Measurements from ENCODE around the gene MDM2.

DNA sequence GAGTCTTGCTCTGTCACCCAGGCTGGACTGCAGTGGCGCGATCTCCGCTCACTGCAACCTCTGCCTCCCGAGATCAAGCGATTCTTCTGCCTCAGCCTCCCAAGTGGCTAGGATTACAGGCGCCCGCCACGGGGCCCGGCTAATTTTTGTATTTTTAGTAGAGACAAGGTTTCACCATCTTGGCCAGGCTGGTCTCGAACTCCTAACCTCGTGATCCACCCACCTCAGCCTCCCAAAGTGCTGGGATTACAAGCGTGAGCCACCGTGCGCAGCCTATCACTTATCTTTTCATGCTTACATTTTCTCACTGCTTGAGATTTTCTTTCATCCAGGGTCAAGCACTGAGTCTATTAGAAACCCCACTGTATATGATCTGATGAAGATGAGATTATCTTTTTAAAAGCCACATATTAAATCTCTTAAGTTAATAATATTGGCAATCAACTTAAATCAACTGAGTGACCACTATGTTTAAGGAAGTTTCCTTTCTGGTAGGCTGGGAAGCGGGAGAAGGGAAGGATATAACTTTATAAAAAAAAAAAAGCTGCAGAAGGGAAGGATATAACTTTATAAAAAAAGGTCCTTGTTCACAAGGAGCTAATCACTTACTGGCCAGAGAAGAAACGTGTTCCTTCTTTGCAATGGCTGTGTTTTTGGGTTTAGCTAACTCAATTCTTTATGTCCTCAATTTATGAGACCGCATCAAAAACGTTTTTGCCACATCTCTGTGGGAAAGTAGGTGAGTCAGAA, 1.3 kb upstream of the MDM2 start:
- TF ChIP-seq, protein P1, sequence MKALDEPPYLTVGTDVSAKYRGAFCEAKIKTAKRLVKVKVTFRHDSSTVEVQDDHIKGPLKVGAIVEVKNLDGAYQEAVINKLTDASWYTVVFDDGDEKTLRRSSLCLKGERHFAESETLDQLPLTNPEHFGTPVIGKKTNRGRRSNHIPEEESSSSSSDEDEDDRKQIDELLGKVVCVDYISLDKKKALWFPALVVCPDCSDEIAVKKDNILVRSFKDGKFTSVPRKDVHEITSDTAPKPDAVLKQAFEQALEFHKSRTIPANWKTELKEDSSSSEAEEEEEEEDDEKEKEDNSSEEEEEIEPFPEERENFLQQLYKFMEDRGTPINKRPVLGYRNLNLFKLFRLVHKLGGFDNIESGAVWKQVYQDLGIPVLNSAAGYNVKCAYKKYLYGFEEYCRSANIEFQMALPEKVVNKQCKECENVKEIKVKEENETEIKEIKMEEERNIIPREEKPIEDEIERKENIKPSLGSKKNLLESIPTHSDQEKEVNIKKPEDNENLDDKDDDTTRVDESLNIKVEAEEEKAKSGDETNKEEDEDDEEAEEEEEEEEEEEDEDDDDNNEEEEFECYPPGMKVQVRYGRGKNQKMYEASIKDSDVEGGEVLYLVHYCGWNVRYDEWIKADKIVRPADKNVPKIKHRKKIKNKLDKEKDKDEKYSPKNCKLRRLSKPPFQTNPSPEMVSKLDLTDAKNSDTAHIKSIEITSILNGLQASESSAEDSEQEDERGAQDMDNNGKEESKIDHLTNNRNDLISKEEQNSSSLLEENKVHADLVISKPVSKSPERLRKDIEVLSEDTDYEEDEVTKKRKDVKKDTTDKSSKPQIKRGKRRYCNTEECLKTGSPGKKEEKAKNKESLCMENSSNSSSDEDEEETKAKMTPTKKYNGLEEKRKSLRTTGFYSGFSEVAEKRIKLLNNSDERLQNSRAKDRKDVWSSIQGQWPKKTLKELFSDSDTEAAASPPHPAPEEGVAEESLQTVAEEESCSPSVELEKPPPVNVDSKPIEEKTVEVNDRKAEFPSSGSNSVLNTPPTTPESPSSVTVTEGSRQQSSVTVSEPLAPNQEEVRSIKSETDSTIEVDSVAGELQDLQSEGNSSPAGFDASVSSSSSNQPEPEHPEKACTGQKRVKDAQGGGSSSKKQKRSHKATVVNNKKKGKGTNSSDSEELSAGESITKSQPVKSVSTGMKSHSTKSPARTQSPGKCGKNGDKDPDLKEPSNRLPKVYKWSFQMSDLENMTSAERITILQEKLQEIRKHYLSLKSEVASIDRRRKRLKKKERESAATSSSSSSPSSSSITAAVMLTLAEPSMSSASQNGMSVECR (CRISPR knock-in tag; IDR thresholded peaks at IDR 0.05) = no peak
- no peak for TF ChIP-seq MAFK (IDR thresholded peaks at IDR 0.05; ENCODE audit: low read length)
- TF ChIP-seq, protein P2, sequence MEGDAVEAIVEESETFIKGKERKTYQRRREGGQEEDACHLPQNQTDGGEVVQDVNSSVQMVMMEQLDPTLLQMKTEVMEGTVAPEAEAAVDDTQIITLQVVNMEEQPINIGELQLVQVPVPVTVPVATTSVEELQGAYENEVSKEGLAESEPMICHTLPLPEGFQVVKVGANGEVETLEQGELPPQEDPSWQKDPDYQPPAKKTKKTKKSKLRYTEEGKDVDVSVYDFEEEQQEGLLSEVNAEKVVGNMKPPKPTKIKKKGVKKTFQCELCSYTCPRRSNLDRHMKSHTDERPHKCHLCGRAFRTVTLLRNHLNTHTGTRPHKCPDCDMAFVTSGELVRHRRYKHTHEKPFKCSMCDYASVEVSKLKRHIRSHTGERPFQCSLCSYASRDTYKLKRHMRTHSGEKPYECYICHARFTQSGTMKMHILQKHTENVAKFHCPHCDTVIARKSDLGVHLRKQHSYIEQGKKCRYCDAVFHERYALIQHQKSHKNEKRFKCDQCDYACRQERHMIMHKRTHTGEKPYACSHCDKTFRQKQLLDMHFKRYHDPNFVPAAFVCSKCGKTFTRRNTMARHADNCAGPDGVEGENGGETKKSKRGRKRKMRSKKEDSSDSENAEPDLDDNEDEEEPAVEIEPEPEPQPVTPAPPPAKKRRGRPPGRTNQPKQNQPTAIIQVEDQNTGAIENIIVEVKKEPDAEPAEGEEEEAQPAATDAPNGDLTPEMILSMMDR (IDR thresholded peaks at IDR 0.05 in 2 of 3, conservative IDR thresholded peaks at IDR 0.05 in 1 of 3; ENCODE audit: insufficient read depth in 2 of 3, low read depth in 1 of 3, low read length in 3 of 3) = no peak
- TF ChIP-seq, protein P3, sequence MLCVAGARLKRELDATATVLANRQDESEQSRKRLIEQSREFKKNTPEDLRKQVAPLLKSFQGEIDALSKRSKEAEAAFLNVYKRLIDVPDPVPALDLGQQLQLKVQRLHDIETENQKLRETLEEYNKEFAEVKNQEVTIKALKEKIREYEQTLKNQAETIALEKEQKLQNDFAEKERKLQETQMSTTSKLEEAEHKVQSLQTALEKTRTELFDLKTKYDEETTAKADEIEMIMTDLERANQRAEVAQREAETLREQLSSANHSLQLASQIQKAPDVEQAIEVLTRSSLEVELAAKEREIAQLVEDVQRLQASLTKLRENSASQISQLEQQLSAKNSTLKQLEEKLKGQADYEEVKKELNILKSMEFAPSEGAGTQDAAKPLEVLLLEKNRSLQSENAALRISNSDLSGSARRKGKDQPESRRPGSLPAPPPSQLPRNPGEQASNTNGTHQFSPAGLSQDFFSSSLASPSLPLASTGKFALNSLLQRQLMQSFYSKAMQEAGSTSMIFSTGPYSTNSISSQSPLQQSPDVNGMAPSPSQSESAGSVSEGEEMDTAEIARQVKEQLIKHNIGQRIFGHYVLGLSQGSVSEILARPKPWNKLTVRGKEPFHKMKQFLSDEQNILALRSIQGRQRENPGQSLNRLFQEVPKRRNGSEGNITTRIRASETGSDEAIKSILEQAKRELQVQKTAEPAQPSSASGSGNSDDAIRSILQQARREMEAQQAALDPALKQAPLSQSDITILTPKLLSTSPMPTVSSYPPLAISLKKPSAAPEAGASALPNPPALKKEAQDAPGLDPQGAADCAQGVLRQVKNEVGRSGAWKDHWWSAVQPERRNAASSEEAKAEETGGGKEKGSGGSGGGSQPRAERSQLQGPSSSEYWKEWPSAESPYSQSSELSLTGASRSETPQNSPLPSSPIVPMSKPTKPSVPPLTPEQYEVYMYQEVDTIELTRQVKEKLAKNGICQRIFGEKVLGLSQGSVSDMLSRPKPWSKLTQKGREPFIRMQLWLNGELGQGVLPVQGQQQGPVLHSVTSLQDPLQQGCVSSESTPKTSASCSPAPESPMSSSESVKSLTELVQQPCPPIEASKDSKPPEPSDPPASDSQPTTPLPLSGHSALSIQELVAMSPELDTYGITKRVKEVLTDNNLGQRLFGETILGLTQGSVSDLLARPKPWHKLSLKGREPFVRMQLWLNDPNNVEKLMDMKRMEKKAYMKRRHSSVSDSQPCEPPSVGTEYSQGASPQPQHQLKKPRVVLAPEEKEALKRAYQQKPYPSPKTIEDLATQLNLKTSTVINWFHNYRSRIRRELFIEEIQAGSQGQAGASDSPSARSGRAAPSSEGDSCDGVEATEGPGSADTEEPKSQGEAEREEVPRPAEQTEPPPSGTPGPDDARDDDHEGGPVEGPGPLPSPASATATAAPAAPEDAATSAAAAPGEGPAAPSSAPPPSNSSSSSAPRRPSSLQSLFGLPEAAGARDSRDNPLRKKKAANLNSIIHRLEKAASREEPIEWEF (CRISPR knock-in tag; IDR thresholded peaks at IDR 0.05) = no peak
- TF ChIP-seq POLR2A (conservative IDR thresholded peaks at IDR 0.05) = no peak
- TF ChIP-seq ARHGAP35 (IDR thresholded peaks at IDR 0.05; ENCODE audit: partially characterized antibody) = no peak

All from K562 (cell line).